AG04450 (cell line): Measurements from ENCODE around the gene OR10G8. TPM values are rescaled to one million over a fixed set of nuclear protein-coding genes. Genes with fewer than 3 reads are reported as not detected.

ENCODE experiments used
- CTCF ChIA-PET: fragments of 300-600, 350-600 bp; formaldehyde crosslinking; extraction: SDS; loops from one replicate; lab custom pipeline; 2022; ENCODE audit warnings: antibody characterized with exemption, inconsistent platforms; lab: Charles Lee
- POLR2A ChIA-PET: fragments of 350-600 bp; formaldehyde crosslinking; extraction: SDS; loops from one replicate; lab custom pipeline; 2021; ENCODE audit warnings: antibody characterized with exemption, inconsistent platforms; lab: Yijun Ruan, JAX
- DNase-seq: peaks from one replicate; pipeline ENCODE4 v3.0.0-alpha.2; 2011; ENCODE audit warnings: low read depth, low spot score
- H3K27ac ChIP-seq: one replicate; pipeline ENCODE4 v1.5.1; 2012; ENCODE audit warnings: low read depth, low read length, control low read depth
- H3K27me3 ChIP-seq: one replicate; pipeline ENCODE4 v1.6.0; 2012; ENCODE audit warnings: low read length; ENCODE audit not compliant: control insufficient read depth, insufficient read depth
- H3K4me3 ChIP-seq: 2 replicates; pipeline ENCODE4 v1.5.1; 2011; ENCODE audit warnings: mild to moderate bottlenecking, low read depth, low read length, control low read depth
- H3K9me3 ChIP-seq: 2 replicates; pipeline ENCODE4 v1.5.1; 2012; ENCODE audit warnings: low read length; ENCODE audit not compliant: control insufficient read depth, insufficient read depth
- CTCF ChIP-seq: IDR thresholded peaks from 2 replicates; pipeline ENCODE4 v1.5.1; 2011; ENCODE audit warnings: low read depth, low read length, control low read depth, inconsistent platforms
- polyA minus RNA-seq: library from RNA; depleted of rRNA, polyadenylated mRNA; stranded (reverse); fragments of >200 nt; gene quantifications from 2 replicates; pipeline ENCODE4 v1.2.3, GENCODE V29; 2011; rRNA and poly(A)+ RNA removed
- polyA plus RNA-seq: library from polyadenylated mRNA; depleted of rRNA; stranded (reverse); fragments of >200 nt; gene quantifications from 2 replicates; pipeline ENCODE4 v1.2.3, GENCODE V29; 2011; rRNA removed

OR10G8 gene
- polyA plus RNA-seq: not detected in 2 replicates
- not detected in 2 replicates for polyA minus RNA-seq

- ChIA-PET POLR2A (no interaction called here), CTCF (no interaction called here)
- no peak for DNase-seq
- Histone ChIP-seq H3K4me3 (no peak within 1 kb of the TSS), H3K27ac (no peak within 1 kb of the TSS), H3K27me3 (no peaks in the 10 kb centered on the region), H3K9me3 (no peaks in the 10 kb centered on the region)
- TF ChIP-seq CTCF: no peak
Measured at GRCh38 chr11:124026498-124026897, at the start of gene OR10G8. Gene OR10G8, plus strand, starts transcription at chr11:124026798. Its CDS starts 2,825 bp downstream, at chr11:124029623.

GRCh38 chr11:123977731-123978347, 48.8 kb upstream of the OR10G8 start, which contains the start of gene OR10S1:
Gene OR10S1, minus strand, starts transcription at chr11:123977781. Its CDS starts 117 bp downstream, at chr11:123977664.
- H3K4me3 ChIP-seq: no peak within 1 kb of the TSS
- H3K27me3 ChIP-seq: no peaks in the 10 kb centered on the region
- DNase-seq: no peak
- H3K27ac ChIP-seq: no peak within 1 kb of the TSS
- no peak for TF ChIP-seq CTCF
- ChIA-PET CTCF (no interaction called here), POLR2A (no interaction called here)
- H3K9me3 ChIP-seq: peaks cover 8% of the 10 kb centered on the region; the same call in 1 of the 2 replicates

- Histone ChIP-seq H3K9me3 (peaks cover 8% of the 10 kb centered on the region; the same call in 1 of the 2 replicates), H3K4me3 (no peak overlapping the region), H3K27ac (no peak overlapping the region), H3K27me3 (no peaks in the 10 kb centered on the region)
- TF ChIP-seq CTCF: no peak
- ChIA-PET POLR2A (no interaction called here), CTCF (no interaction called here)
- no peak for DNase-seq
Measured at GRCh38 chr11:123979311-123979710, 47.3 kb upstream of the OR10G8 start.

GRCh38 chr11:123995119-123995518, 31.5 kb upstream of the OR10G8 start, which contains the start of gene OR10G6:
Gene OR10G6, minus strand, starts transcription at chr11:123995161. Its CDS starts 0 bp downstream, at chr11:123995161.
- POLR2A ChIA-PET: no interaction called here
- Histone ChIP-seq H3K27ac (no peak within 1 kb of the TSS), H3K4me3 (no peak within 1 kb of the TSS)

More at GRCh38 chr11:123995119-123995518, 31.5 kb upstream of the OR10G8 start, which contains the start of gene OR10G6:
- CTCF ChIA-PET: no interaction called here
- Histone ChIP-seq H3K27me3 (no peaks in the 10 kb centered on the region), H3K9me3 (no peaks in the 10 kb centered on the region)
- DNase-seq: no peak
- TF ChIP-seq CTCF: no peak
